Adrenal gland (tissue), 12 donors: Measurements from ENCODE around the gene CEP104. TPM values are rescaled to one million over a fixed set of nuclear protein-coding genes. Genes with fewer than 3 reads are reported as not detected.

Experiments
- DNase-seq, 7 donors: peaks; one replicate each; pipeline ENCODE4 v3.0.0-alpha.2; 2019 to 2020
- H3K27ac ChIP-seq, 5 donors: fragments of 200-600 bp; sonication (generic) in 4 of 5; 1 replicate in 3 of 5; 2 replicates in 2 of 5; pipeline versions ENCODE4 v1.5.1 to v1.8.0; 2016 to 2020; ENCODE audit warnings: mild to moderate bottlenecking in 1 of 5
- H3K27me3 ChIP-seq: fragments of 200-600 bp; 2 replicates; pipeline ENCODE4 v1.8.0; 2021
- H3K36me3 ChIP-seq, 2 donors: fragments of 200-600 bp; replicated peaks in 1 of 2; 1 replicate in 1 of 2; 2 replicates in 1 of 2; pipeline versions ENCODE4 v1.5.1 to v1.8.0; 2018 to 2022
- H3K4me1 ChIP-seq, 2 donors: fragments of 200-600 bp; replicated peaks in 1 of 2; 1 replicate in 1 of 2; 2 replicates in 1 of 2; pipeline versions ENCODE4 v1.5.1 to v1.8.0; 2018 to 2021
- H3K4me3 ChIP-seq, 4 donors: fragments of 200-600 bp; sonication (generic) in 3 of 4; one replicate each; pipeline ENCODE4 v1.5.1; 2016 to 2018
- H3K9me3 ChIP-seq, 3 donors: fragments of 200-600 bp; sonication (generic) in 1 of 3; replicated peaks in 1 of 3; 1 replicate in 2 of 3; 2 replicates in 1 of 3; pipeline versions ENCODE4 v1.5.1 to v1.8.0; 2016 to 2021
- POLR2A ChIP-seq, 2 donors: fragments of 450-650 bp; IDR thresholded peaks; one replicate each; pipeline ENCODE4 v1.6.1; 2017; ENCODE audit warnings: antibody characterized with exemption in 2 of 2, mild to moderate bottlenecking in 2 of 2, moderate library complexity in 1 of 2
- WGBS, 4 donors: extraction: QIAGEN DNeasy Blood & Tissue Kit in 2 of 4; methylation state at CpG; one replicate each; pipeline versions ENCODE4 v1.1.5 to v1.1.7; 2013 to 2017; 5-methylcytosine and 5-hydroxymethylcytosine counted together
- intact Hi-C, 2 donors: fragments of 100-400 bp; cut with DNase I; formaldehyde crosslinking; loops; one replicate each; pipeline versions ENCODE4 v1.14.1 to v1.15.0; 2022 to 2023
- polyA plus RNA-seq, 3 donors: library from polyadenylated mRNA; stranded (reverse); fragments of 200-250 nt in 2 of 3; fragments of 350-450 nt in 1 of 3; fragmentation: Illumina TruSeq in 1 of 3; extraction: RNeasy Lipid Tissue Mini Kit (QIAGEN cat#74804) in 1 of 3; gene quantifications; one replicate each; pipeline ENCODE4 v1.2.3, GENCODE V29; 2013 to 2014
- total RNA-seq, 9 donors: library from RNA; depleted of rRNA in 4 of 9; stranded (reverse); fragments of >200 nt in 4 of 9; fragments of 120-200 nt in 1 of 9; fragmentation: NEBNext Ultra II Directional in 1 of 9; extraction: Animal tissue kit (Norgen Biotek cat#: 25700) in 1 of 9; gene quantifications; one replicate each; pipeline versions ENCODE4 v1.1.0 to v1.2.4, GENCODE V29; 2013 to 2023
- TF ChIP-seq, protein P1 (sequence below), 6 experiments: fragments of 450-650 bp in 4 of 6; fragments of 200-600 bp in 2 of 6; sonication (generic) in 1 of 6; IDR thresholded peaks; 1 replicate in 5 of 6; 2 replicates in 1 of 6; pipeline versions ENCODE4 v1.5.1 to v1.8.0; 2016 to 2021; ENCODE audit warnings: antibody characterized with exemption in 6 of 6, mild to moderate bottlenecking in 2 of 6, moderate library complexity in 1 of 6
- donor health status: healthy with polysubstance abuse.
- donor health status: Bipolar disorder and iron deficiency.
- donor health status: DM: yes; HTN: yes; CAD: no.
- donor health status: DM: no; HTN: no; CAD: no.
- donor health status: DM: no; HTN: no; CAD: no.
- donor health status: DM: yes; HTN: yes; CAD: no.

CEP104 gene
- total and polyA plus RNA-seq, 12 donors: 13.6 to 80.9 (median 38.1) TPM

DNA sequence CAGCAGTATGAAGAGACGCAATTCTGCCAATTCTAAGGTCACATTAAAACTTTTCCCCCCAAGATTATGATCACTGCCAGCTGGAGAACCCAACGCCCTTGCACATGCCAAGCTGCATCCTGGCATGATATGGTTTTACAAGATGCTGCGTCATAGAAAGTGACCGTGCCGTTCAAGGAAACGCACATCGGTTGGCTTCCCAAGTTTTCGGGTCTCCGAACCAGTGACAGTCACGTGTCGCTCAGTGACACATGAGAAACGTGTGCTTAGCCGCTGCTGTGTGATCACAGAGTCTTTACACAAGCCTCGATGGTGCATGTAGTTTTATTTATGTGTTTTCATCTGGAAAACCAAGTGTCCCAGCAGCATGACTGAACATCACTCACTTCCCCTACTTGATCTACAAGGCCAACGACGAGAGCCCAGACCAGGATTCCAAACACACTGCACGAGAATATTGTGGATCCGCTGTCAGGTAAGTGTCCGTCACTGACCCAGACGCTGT, 77.0 kb downstream of the CEP104 start:
- peaks cover under 1 to 11% of the 10 kb centered on the region in 2 donors for H3K4me1 ChIP-seq
- H3K9me3 ChIP-seq: no peaks in the 10 kb centered on the region
- WGBS, 4 donors: 88 to 94% (median 90%) methylated on average over 18 to 20 of the region's 20 CpGs
- H3K36me3 ChIP-seq: peaks cover 0 to 59% of the 10 kb centered on the region in 2 donors
- H3K4me3 ChIP-seq: no peak overlapping the region
- intact Hi-C loops: no loop called here
- no peak for TF ChIP-seq POLR2A (IDR thresholded peaks at IDR 0.05)
- TF ChIP-seq, protein P1, sequence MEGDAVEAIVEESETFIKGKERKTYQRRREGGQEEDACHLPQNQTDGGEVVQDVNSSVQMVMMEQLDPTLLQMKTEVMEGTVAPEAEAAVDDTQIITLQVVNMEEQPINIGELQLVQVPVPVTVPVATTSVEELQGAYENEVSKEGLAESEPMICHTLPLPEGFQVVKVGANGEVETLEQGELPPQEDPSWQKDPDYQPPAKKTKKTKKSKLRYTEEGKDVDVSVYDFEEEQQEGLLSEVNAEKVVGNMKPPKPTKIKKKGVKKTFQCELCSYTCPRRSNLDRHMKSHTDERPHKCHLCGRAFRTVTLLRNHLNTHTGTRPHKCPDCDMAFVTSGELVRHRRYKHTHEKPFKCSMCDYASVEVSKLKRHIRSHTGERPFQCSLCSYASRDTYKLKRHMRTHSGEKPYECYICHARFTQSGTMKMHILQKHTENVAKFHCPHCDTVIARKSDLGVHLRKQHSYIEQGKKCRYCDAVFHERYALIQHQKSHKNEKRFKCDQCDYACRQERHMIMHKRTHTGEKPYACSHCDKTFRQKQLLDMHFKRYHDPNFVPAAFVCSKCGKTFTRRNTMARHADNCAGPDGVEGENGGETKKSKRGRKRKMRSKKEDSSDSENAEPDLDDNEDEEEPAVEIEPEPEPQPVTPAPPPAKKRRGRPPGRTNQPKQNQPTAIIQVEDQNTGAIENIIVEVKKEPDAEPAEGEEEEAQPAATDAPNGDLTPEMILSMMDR (IDR thresholded peaks at IDR 0.05): no peak
- no peaks in the 10 kb centered on the region for H3K27me3 ChIP-seq
- peak in 1 of 7 donors; percentile 8 for DNase-seq
- H3K27ac ChIP-seq: no peak overlapping the region

DNA sequence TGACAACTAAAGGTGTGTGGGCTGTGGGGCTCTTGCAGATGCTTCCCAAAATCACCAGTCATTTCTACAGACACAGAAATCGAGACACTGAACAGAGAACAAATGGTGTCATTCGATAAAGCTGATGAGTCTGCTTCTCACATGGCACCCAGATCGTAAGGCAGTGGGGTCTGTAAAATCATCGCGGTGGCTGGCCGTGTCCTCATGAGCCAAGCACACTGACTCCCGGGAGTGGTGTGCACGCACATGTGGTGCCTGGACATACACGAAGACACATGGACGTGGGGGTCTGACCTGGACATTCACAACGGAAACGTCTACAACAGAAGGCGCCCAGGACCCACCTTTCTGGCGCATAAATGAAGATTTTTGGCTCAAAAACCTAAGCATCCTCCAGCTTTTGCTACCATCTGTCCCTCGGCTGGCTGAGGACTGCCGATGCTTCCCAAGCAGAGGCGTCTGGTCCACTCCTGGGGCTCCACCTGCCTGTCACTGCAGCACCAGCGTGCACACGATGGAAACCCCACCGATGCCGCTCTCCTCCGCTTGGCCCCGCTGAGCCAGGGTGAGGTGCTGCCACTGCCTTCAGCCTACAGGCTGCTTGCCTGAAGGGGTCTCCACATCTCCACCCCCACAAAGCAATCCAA, 77.6 kb downstream of the CEP104 start:
- Histone ChIP-seq H3K4me3 (no peak overlapping the region), H3K9me3 (no peaks in the 10 kb centered on the region), H3K4me1 (peaks cover 0 to 17% of the 10 kb centered on the region in 2 donors), H3K27ac (no peak overlapping the region), H3K27me3 (no peaks in the 10 kb centered on the region), H3K36me3 (peaks cover 0 to 53% of the 10 kb centered on the region in 2 donors)
- intact Hi-C loops: no loop called here
- WGBS, 4 donors: 90 to 93% (median 92%) methylated on average over 23 of the region's 23 CpGs
- TF ChIP-seq, protein P1 (IDR thresholded peaks at IDR 0.05): no peak
- DNase-seq: peak in 1 of 7 donors; percentile 11

DNA sequence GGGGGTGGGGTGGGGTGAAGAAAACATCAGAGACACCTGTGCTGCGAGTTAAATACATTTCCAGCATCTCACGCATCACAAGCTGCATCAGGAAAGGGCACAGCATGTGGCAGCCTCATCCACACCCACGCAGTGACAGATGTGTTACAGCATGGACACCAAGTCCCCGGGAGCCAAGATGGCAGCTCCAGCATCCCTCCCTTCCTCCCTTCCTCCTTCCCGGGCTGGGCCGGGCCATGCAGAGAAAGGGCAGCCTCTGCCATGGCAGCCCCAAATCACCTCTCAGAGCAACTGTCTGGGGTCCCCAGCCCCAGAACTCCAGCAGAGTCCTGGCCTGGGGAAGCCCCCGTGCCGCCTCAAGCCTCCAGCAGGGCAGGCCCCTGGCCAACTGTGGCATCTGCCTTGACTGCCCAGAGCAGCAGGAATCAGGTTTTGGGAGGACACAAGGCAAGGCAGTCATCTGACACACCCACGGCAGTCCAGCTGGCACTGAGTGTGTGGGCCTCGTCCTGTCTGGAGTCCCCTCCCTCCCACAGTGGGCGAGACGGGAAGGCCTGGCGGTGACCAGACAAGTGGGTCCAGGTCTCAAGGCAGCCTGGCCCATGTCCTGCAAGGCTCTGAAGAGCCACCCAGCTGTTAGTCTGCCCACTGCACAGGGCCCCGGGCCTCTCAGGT, 78.3 kb downstream of the CEP104 start:
- DNase-seq: no peak
- WGBS, 4 donors: 81 to 89% (median 82%) methylated on average over 11 to 14 of the region's 14 CpGs
- Histone ChIP-seq H3K36me3 (peaks cover 0 to 46% of the 10 kb centered on the region in 2 donors), H3K27me3 (no peaks in the 10 kb centered on the region), H3K4me1 (peaks cover 0 to 17% of the 10 kb centered on the region in 2 donors), H3K27ac (no peak overlapping the region), H3K4me3 (no peak overlapping the region), H3K9me3 (no peaks in the 10 kb centered on the region)
- intact Hi-C loops: no loop called here
- TF ChIP-seq POLR2A (IDR thresholded peaks at IDR 0.05): no peak
- TF ChIP-seq, protein P1 (IDR thresholded peaks at IDR 0.05): no peak

DNA sequence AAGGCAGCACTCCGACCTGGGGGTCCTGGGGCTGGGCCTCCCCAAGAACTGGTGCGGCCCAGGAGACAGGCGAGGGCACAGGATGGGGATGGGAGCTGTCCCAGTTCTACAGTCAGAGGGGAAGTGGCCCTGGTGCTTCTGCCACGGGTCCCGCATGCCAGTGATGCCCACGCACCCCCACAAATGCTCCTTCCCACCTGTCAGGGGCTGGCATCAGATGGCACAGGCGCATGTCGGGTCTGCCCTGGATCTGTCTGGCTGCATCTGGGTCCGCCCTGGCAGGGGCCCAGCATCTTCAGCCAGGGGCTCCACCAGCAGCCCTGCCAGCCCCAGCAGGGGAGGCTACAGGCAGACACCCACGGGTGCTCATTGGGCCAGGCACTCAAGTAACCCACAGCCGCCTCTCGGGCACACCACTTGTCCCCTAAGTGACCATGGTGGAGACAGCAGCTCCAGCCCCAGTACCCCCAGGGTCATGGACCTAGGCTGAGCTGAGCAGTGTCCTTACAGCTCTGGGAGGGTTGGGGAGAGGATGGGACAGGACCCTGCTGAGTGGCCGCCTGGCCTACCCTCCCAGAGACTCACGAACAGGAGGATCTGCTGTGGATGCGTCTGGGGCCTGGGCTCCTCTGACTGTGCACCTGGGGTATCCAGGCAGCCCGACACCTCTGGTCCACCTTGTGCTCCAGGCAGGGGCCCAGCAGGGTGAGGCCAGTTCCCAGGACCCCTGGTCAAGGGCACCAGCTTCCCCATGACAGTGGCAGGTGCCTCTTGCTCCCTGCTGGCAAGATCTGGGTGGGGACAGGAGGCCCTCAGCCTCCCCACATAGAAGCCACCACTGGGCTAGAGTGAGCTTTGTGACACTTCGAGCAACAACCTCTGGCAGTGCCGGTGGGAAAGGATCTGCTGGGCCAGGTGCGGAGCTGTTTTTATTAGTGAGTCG, 79.1 kb downstream of the CEP104 start:
- DNase-seq: no peak
- no peak for TF ChIP-seq POLR2A (IDR thresholded peaks at IDR 0.05)
- TF ChIP-seq, protein P1 (IDR thresholded peaks at IDR 0.05): no peak
- Histone ChIP-seq H3K27me3 (no peaks in the 10 kb centered on the region), H3K36me3 (peaks cover 0 to 40% of the 10 kb centered on the region in 2 donors), H3K9me3 (no peaks in the 10 kb centered on the region), H3K4me1 (peaks cover 0 to 20% of the 10 kb centered on the region in 2 donors), H3K4me3 (no peak overlapping the region), H3K27ac (no peak overlapping the region)
- 73 to 88% (median 83%) methylated on average over 8 to 20 of the region's 20 CpGs for WGBS, 4 donors
- intact Hi-C loops: no loop called here
